ENCODE measurements around the gene ADIPOR2. TPM values are rescaled to one million over a fixed set of nuclear protein-coding genes. Genes with fewer than 3 reads are reported as not detected.
A peak's percentile ranks its signal among the peaks of the same experiment; 100 is the strongest.

ADIPOR2 gene
- total and polyA plus RNA-seq, 2 of the 4 experiments (the other 2 are of a cell fraction) = 20.0 to 24.9 TPM

- TF ChIP-seq RCOR1 (IDR thresholded peaks at IDR 0.05; ENCODE audit: insufficient replicate concordance, low read length) (no peak), MAZ (IDR thresholded peaks at IDR 0.05; ENCODE audit: borderline replicate concordance, low read depth, low read length) (no peak), CHD1 (IDR thresholded peaks at IDR 0.05; ENCODE audit: low read depth, low read length) (no peak), POLR2A (IDR thresholded peaks at IDR 0.05; ENCODE audit: low read depth, low read length) (no peak), CEBPB (IDR thresholded peaks at IDR 0.05; ENCODE audit: low read depth, low read length) (no peak), ELK1 (IDR thresholded peaks at IDR 0.05; ENCODE audit: borderline replicate concordance, low read depth, low read length) (no peak), FOS (IDR thresholded peaks at IDR 0.05; ENCODE audit: low read depth, low read length) (no peak), CTCF (conservative IDR thresholded peaks at IDR 0.05; ENCODE audit: low read depth, low read length) (no peak), MXI1 (IDR thresholded peaks at IDR 0.05; ENCODE audit: borderline replicate concordance, low read depth, low read length) (no peak), BHLHE40 (IDR thresholded peaks at IDR 0.05; ENCODE audit: low read depth, low read length) (no peak), MAFK (IDR thresholded peaks at IDR 0.05; ENCODE audit: low read depth, low read length) (no peak), RFX5 (IDR thresholded peaks at IDR 0.05; ENCODE audit: low read depth, low read length) (no peak), SMC3 (IDR thresholded peaks at IDR 0.05; ENCODE audit: low read depth, low read length) (no peak), USF2 (IDR thresholded peaks at IDR 0.05; ENCODE audit: low read depth, low read length) (no peak), RAD21 (IDR thresholded peaks at IDR 0.05; ENCODE audit: low read length) (no peak), NFE2L2 (IDR thresholded peaks at IDR 0.05; ENCODE audit: low read depth, low read length) (no peak)
- ChIA-PET POLR2A (ENCODE audit: unreplicated experiment) (no interaction called here), CTCF (no interaction called here)
- Histone ChIP-seq H3K56ac (ENCODE audit: extremely low read depth, insufficient read depth, low read length) (no peak overlapping the region), H2BK120ac (ENCODE audit: low read depth, low read length) (no peak overlapping the region), H3K9me1 (ENCODE audit: insufficient read depth, low read length) (peaks cover 4% of the 10 kb centered on the region; the same call in 1 of the 2 replicates), H2AFZ (replicated peaks; ENCODE audit: low read length, poor library complexity) (peak overlapping the region; percentile 34), H3K79me1 (ENCODE audit: low read depth in 1 of 2, low read length in 2 of 2) (no peaks in the 10 kb centered on the region), H3K4me1 (ENCODE audit: control insufficient read depth, insufficient read depth, low read length) (peaks cover 4% of the 10 kb centered on the region; the same call in 1 of the 2 replicates), H3K18ac (ENCODE audit: low read depth, low read length) (no peak overlapping the region), H4K91ac (ENCODE audit: insufficient read depth, low read depth, low read length) (no peak overlapping the region), H3K9ac (ENCODE audit: low read depth, low read length) (no peak overlapping the region), H3K4me2 (ENCODE audit: low read depth, low read length) (no peak overlapping the region), H3K27ac (ENCODE audit: insufficient read depth, low read length) (no peak overlapping the region), H3K4me3 (ENCODE audit: insufficient read depth, low read depth, low read length) (no peak overlapping the region), H3K4ac (ENCODE audit: low read depth, low read length) (no peak overlapping the region), H2BK20ac (ENCODE audit: low read depth, low read length) (no peak overlapping the region), H3K23ac (ENCODE audit: low read depth, low read length) (no peak overlapping the region), H2BK5ac (ENCODE audit: low read depth, low read length, poor library complexity, severe bottlenecking) (no peak overlapping the region), H2AK5ac (ENCODE audit: low read depth, low read length) (no peak overlapping the region), H3K14ac (replicated peaks; ENCODE audit: low read depth, low read length) (no peak overlapping the region), H3K9me3 (ENCODE audit: control insufficient read depth, insufficient read depth, low read length) (no peaks in the 10 kb centered on the region), H3K27me3 (ENCODE audit: control insufficient read depth, insufficient read depth, low read length) (no peaks in the 10 kb centered on the region; the same call in 1 of the 2 replicates), H4K5ac (ENCODE audit: low read depth, low read length) (no peak overlapping the region), H2BK15ac (ENCODE audit: low read depth, low read length) (no peak overlapping the region), H4K8ac (ENCODE audit: low read depth in 2 of 2, low read length in 2 of 2) (no peak overlapping the region), H4K20me1 (ENCODE audit: insufficient read depth, low read length) (no peaks in the 10 kb centered on the region; the same call in 1 of the 2 replicates), H3K36me3 (ENCODE audit: control insufficient read depth, insufficient read depth, low read length) (no peaks in the 10 kb centered on the region), H2AK9ac (replicated peaks; ENCODE audit: low read depth, low read length, poor library complexity) (no peak overlapping the region)
- no peak for DNase-seq
- no TSS peak for BruUV-seq (replicated peaks)
- intact Hi-C loops (cut with micrococcal nuclease) = no loop called here
- no peak for ATAC-seq (ENCODE audit: low read depth)
- in situ Hi-C loops (cut with MboI; ENCODE audit: low sequenced_read_pairs) = loop anchor here (25.0 kb wide), 1 partner anchor 624 kb away; no protein-coding TSS in a partner anchor
- 100% methylated on average over 3 of the region's 11 CpGs; no CpG with 5 or more reads in 1 of the 2 experiments for WGBS, 2 experiments (ENCODE audit: extremely low coverage in 2 of 2, insufficient read length in 1 of 2)
- dilution Hi-C loops (cut with HindIII; ENCODE audit: low sequenced_read_pairs, unreplicated experiment) = no loop called here
Observed at GRCh38 chr12:1663440-1664132, 27.3 kb upstream of the ADIPOR2 start.
